ENCODE data around the gene IL37. TPM values are rescaled to one million over a fixed set of nuclear protein-coding genes. Genes with fewer than 3 reads are reported as not detected.

The IL37 gene
- total and polyA plus RNA-seq, 10 donors = not detected

DNA sequence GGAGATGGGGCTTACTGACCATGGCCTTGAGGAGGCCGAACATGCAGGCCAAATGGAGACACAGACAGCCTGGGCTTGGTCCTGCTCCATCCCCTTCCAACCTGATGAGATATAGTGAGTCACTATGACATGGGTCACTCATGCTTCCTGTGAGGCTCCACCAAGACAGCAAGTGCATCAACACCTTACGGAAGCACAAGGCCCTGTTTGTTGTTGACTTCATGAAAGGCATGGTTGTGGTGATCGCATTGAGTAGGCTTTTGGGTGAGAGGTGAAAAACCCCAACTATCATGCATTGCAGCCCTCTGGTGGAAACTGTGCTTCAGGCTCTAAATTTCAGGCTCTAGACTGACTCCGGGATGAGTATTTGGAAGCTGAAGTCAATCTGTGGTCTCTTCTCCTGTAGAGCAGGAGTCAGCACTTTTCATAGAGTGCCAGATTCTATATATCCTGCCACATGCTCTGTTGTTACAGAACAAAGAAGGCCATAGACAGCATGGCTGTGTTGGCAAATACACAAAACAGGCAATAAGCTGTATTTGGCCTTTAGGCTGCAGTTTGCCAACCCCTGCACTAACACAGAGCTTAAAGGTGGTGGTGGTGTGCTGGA, 10.1 kb downstream of the IL37 start:
- intact Hi-C loops (cut with DNase I; ENCODE audit: low total_unique reads) = no loop called here
- H3K36me3 ChIP-seq = no peaks in the 10 kb centered on the region
- peaks cover 0 to 6% (median 0%) of the 10 kb centered on the region in 8 donors for H3K9me3 ChIP-seq
- H3K4me1 ChIP-seq = no peaks in the 10 kb centered on the region
- peaks cover 0 to 3% (median 0%) of the 10 kb centered on the region in 7 donors for H3K27me3 ChIP-seq (replicated peaks in 1 of 7)
- DNase-seq = no peak
- TF ChIP-seq, protein P1, sequence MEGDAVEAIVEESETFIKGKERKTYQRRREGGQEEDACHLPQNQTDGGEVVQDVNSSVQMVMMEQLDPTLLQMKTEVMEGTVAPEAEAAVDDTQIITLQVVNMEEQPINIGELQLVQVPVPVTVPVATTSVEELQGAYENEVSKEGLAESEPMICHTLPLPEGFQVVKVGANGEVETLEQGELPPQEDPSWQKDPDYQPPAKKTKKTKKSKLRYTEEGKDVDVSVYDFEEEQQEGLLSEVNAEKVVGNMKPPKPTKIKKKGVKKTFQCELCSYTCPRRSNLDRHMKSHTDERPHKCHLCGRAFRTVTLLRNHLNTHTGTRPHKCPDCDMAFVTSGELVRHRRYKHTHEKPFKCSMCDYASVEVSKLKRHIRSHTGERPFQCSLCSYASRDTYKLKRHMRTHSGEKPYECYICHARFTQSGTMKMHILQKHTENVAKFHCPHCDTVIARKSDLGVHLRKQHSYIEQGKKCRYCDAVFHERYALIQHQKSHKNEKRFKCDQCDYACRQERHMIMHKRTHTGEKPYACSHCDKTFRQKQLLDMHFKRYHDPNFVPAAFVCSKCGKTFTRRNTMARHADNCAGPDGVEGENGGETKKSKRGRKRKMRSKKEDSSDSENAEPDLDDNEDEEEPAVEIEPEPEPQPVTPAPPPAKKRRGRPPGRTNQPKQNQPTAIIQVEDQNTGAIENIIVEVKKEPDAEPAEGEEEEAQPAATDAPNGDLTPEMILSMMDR (IDR thresholded peaks at IDR 0.05 in 8 of 11, conservative IDR thresholded peaks at IDR 0.05 in 3 of 11) = no peak
- TF ChIP-seq POLR2A (IDR thresholded peaks at IDR 0.05) (no peak), POLR2AphosphoS5 (IDR thresholded peaks at IDR 0.05) (no peak)
- H3K4me3 ChIP-seq = no peak overlapping the region
- 33 to 91% (median 68%) methylated on average over 3 to 4 of the region's 4 CpGs for WGBS, 5 donors
- H3K27ac ChIP-seq = no peak overlapping the region

GRCh38 chr2:112921982-112922381, 11.0 kb downstream of the IL37 start:
- no peak overlapping the region for H3K4me3 ChIP-seq
- H3K9me3 ChIP-seq = peaks cover 0 to 6% (median 0%) of the 10 kb centered on the region in 8 donors
- no peak for TF ChIP-seq POLR2AphosphoS5 (IDR thresholded peaks at IDR 0.05)
- TF ChIP-seq, protein P1 (IDR thresholded peaks at IDR 0.05 in 8 of 11, conservative IDR thresholded peaks at IDR 0.05 in 3 of 11) = no peak
- TF ChIP-seq POLR2A (IDR thresholded peaks at IDR 0.05) = no peak

GRCh38 chr2:112923237-112923966, 12.4 kb downstream of the IL37 start:
- H3K4me3 ChIP-seq = no peak overlapping the region
- no peak for TF ChIP-seq POLR2AphosphoS5 (IDR thresholded peaks at IDR 0.05)
- TF ChIP-seq, protein P1 (IDR thresholded peaks at IDR 0.05 in 8 of 11, conservative IDR thresholded peaks at IDR 0.05 in 3 of 11) = no peak
- TF ChIP-seq POLR2A (IDR thresholded peaks at IDR 0.05) = no peak
- H3K9me3 ChIP-seq = peaks cover 0 to 6% (median 0%) of the 10 kb centered on the region in 8 donors
- no peak overlapping the region for H3K27ac ChIP-seq
- intact Hi-C loops (cut with DNase I; ENCODE audit: low total_unique reads) = no loop called here
- H3K36me3 ChIP-seq = no peaks in the 10 kb centered on the region
- DNase-seq = no peak
- no peaks in the 10 kb centered on the region for H3K4me1 ChIP-seq
- peaks cover 0 to 1% (median 0%) of the 10 kb centered on the region in 7 donors for H3K27me3 ChIP-seq (replicated peaks in 1 of 7)
- 76 to 89% (median 87%) methylated on average over 3 of the region's 3 CpGs for WGBS, 5 donors

More at GRCh38 chr2:112921982-112922381, 11.0 kb downstream of the IL37 start:
- 86 to 96% (median 94%) methylated on average over 1 of the region's 1 CpG for WGBS, 5 donors
- Histone ChIP-seq H3K27me3 (replicated peaks in 1 of 7) (peaks cover 0 to 3% (median 0%) of the 10 kb centered on the region in 7 donors), H3K27ac (no peak overlapping the region), H3K36me3 (no peaks in the 10 kb centered on the region), H3K4me1 (no peaks in the 10 kb centered on the region)
- intact Hi-C loops (cut with DNase I; ENCODE audit: low total_unique reads) = no loop called here
- DNase-seq = no peak

DNA sequence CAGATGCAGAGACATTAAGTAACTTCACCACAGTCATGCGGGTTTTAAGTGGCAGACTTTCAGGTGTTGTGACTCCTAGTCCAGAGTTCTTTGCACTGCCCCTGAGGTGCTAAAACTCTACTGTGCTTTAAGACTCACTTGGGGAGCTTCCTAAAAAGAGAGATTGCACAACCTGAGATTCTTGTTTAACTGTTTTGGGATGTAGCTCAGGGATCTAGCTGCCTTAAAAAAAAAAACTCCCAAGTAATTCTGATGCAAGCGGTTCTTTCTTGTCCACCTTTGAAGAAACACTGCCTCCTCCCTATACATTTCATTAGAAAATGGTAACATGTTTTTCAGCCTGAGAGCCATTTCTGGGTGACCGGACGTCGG, 13.0 kb downstream of the IL37 start:
- TF ChIP-seq, protein P1 (IDR thresholded peaks at IDR 0.05 in 8 of 11, conservative IDR thresholded peaks at IDR 0.05 in 3 of 11) = no peak
- TF ChIP-seq POLR2AphosphoS5 (IDR thresholded peaks at IDR 0.05) (no peak), POLR2A (IDR thresholded peaks at IDR 0.05) (no peak)
- intact Hi-C loops (cut with DNase I; ENCODE audit: low total_unique reads) = no loop called here
- H3K9me3 ChIP-seq = peaks cover 0 to 6% (median 0%) of the 10 kb centered on the region in 8 donors
- DNase-seq = no peak
- H3K27ac ChIP-seq = no peak overlapping the region
- H3K4me1 ChIP-seq = no peaks in the 10 kb centered on the region
- H3K4me3 ChIP-seq = no peak overlapping the region
- WGBS, 5 donors = 83 to 95% (median 92%) methylated on average over 5 of the region's 5 CpGs
- H3K27me3 ChIP-seq (replicated peaks in 1 of 7) = peaks cover 0 to 6% (median 0%) of the 10 kb centered on the region in 7 donors
- H3K36me3 ChIP-seq = no peaks in the 10 kb centered on the region
